HEK293 (cell line): ENCODE data around the gene EVI5L.

Source experiments
- CTCF ChIA-PET: fragments of 350-600 bp; formaldehyde crosslinking; extraction: SDS; loops from one replicate; lab custom pipeline; 2021; ENCODE audit warnings: antibody characterized with exemption; lab: Yijun Ruan, JAX
- POLR2A ChIA-PET: fragments of 300-600 bp; formaldehyde crosslinking; extraction: SDS; loops from one replicate; lab custom pipeline; 2020; ENCODE audit warnings: antibody characterized with exemption, inconsistent platforms; lab: Yijun Ruan, JAX
- H3K27ac ChIP-seq: fragments of 200-500 bp; sonication (Bioruptor generic); 2 replicates; pipeline ENCODE4 v1.5.1; 2014; ENCODE audit warnings: low read depth, low read length, control low read depth, inconsistent platforms; ENCODE audit errors: extremely low read depth
- H3K36me3 ChIP-seq, 2 experiments: fragments of 200-500 bp in 1 of 2; sonication (Bioruptor generic) in 1 of 2; 1 replicate in 1 of 2; 2 replicates in 1 of 2; pipeline ENCODE4 v1.5.1; 2014 to 2017; ENCODE audit warnings: inconsistent platforms in 2 of 2, low read length in 2 of 2; ENCODE audit not compliant: control insufficient read depth in 2 of 2, insufficient read depth in 1 of 2
- H3K4me1 ChIP-seq: fragments of 200-500 bp; sonication (Bioruptor generic); 2 replicates; pipeline ENCODE4 v1.5.1; 2014; ENCODE audit warnings: mild to moderate bottlenecking, low read length, inconsistent platforms; ENCODE audit not compliant: control insufficient read depth, insufficient read depth
- H3K4me3 ChIP-seq: 2 replicates; pipeline ENCODE4 v1.5.1; 2011; ENCODE audit warnings: low read depth, mild to moderate bottlenecking, control low read depth, low read length, moderate library complexity
- H3K9me3 ChIP-seq: fragments of 200-500 bp; sonication (Bioruptor generic); 2 replicates; pipeline ENCODE4 v1.5.1; 2014; ENCODE audit warnings: low read depth, low read length, inconsistent platforms; ENCODE audit not compliant: control insufficient read depth, insufficient read depth
- EGR2 ChIP-seq: fragments of 450-650 bp; formaldehyde crosslinking; IDR thresholded peaks from 2 replicates; pipeline ENCODE4 v1.5.1; 2016; ENCODE audit warnings: low read depth, missing biosample characterization, missing genetic modification characterization
- GLI4 ChIP-seq: fragments of 450-650 bp; formaldehyde crosslinking; IDR thresholded peaks from 2 replicates; pipeline ENCODE4 v1.5.1; 2016; ENCODE audit warnings: missing biosample characterization, missing genetic modification characterization
- GLIS2 ChIP-seq: fragments of 450-650 bp; formaldehyde crosslinking; IDR thresholded peaks from 2 replicates; pipeline ENCODE4 v1.5.1; 2016; ENCODE audit warnings: missing biosample characterization, missing genetic modification characterization
- IKZF3 ChIP-seq: fragments of 450-650 bp; IDR thresholded peaks from 2 replicates; pipeline ENCODE4 v1.5.0; 2018; ENCODE audit warnings: missing biosample characterization, mild to moderate bottlenecking, missing genetic modification characterization, moderate library complexity
- KLF1 ChIP-seq: fragments of 450-650 bp; formaldehyde crosslinking; IDR thresholded peaks from 2 replicates; pipeline ENCODE4 v1.5.1; 2016; ENCODE audit warnings: missing biosample characterization, missing genetic modification characterization
- KLF9 ChIP-seq: fragments of 450-650 bp; formaldehyde crosslinking; IDR thresholded peaks from 2 replicates; pipeline ENCODE4 v1.5.1; 2016; ENCODE audit warnings: missing biosample characterization, missing genetic modification characterization, low read depth
- MZF1 ChIP-seq: fragments of 450-650 bp; formaldehyde crosslinking; IDR thresholded peaks from 2 replicates; pipeline ENCODE4 v1.5.1; 2017; ENCODE audit warnings: missing biosample characterization, missing genetic modification characterization, borderline replicate concordance
- PATZ1 ChIP-seq: fragments of 450-650 bp; formaldehyde crosslinking; IDR thresholded peaks from 2 replicates; pipeline ENCODE4 v1.5.1; 2016; ENCODE audit warnings: missing biosample characterization, missing genetic modification characterization
- SCRT2 ChIP-seq: fragments of 450-650 bp; formaldehyde crosslinking; IDR thresholded peaks from 2 replicates; pipeline ENCODE4 v1.5.1; 2016; ENCODE audit warnings: missing biosample characterization, missing genetic modification characterization
- SP2 ChIP-seq: fragments of 450-650 bp; formaldehyde crosslinking; IDR thresholded peaks from 2 replicates; pipeline ENCODE4 v1.5.1; 2016; ENCODE audit warnings: missing biosample characterization, missing genetic modification characterization
- SP7 ChIP-seq: fragments of 450-650 bp; formaldehyde crosslinking; IDR thresholded peaks from 2 replicates; pipeline ENCODE4 v1.5.1; 2016; ENCODE audit warnings: missing biosample characterization, missing genetic modification characterization
- YY1 ChIP-seq: fragments of 450-650 bp; formaldehyde crosslinking; IDR thresholded peaks from 2 replicates; pipeline ENCODE4 v1.5.1; 2018; ENCODE audit warnings: missing biosample characterization, missing genetic modification characterization
- ZBTB17 ChIP-seq: fragments of 450-650 bp; formaldehyde crosslinking; IDR thresholded peaks from 2 replicates; pipeline ENCODE4 v1.5.1; 2016; ENCODE audit warnings: missing biosample characterization, missing genetic modification characterization
- ZNF211 ChIP-seq: fragments of 450-650 bp; formaldehyde crosslinking; IDR thresholded peaks from 2 replicates; pipeline ENCODE4 v1.5.1; 2016; ENCODE audit warnings: low read depth, missing biosample characterization, missing genetic modification characterization
- ZNF24 ChIP-seq: fragments of 450-650 bp; formaldehyde crosslinking; IDR thresholded peaks from 2 replicates; pipeline ENCODE4 v1.5.1; 2016; ENCODE audit warnings: missing biosample characterization, missing genetic modification characterization
- ZNF266 ChIP-seq: fragments of 450-650 bp; formaldehyde crosslinking; IDR thresholded peaks from 2 replicates; pipeline ENCODE4 v1.5.1; 2016; ENCODE audit warnings: missing biosample characterization, missing genetic modification characterization, low read depth
- ZNF311 ChIP-seq: fragments of 450-650 bp; formaldehyde crosslinking; IDR thresholded peaks from 2 replicates; pipeline ENCODE4 v1.5.1; 2017; ENCODE audit warnings: missing biosample characterization, missing genetic modification characterization, borderline replicate concordance
- ZNF335 ChIP-seq: fragments of 450-650 bp; formaldehyde crosslinking; conservative IDR thresholded peaks from 2 replicates; pipeline ENCODE4 v1.5.1; 2016; ENCODE audit warnings: missing biosample characterization, missing genetic modification characterization
- ZNF37A ChIP-seq: fragments of 450-650 bp; IDR thresholded peaks from 2 replicates; pipeline ENCODE4 v1.5.1; 2018; ENCODE audit warnings: missing biosample characterization, missing genetic modification characterization
- ZNF394 ChIP-seq: fragments of 450-650 bp; formaldehyde crosslinking; IDR thresholded peaks from 2 replicates; pipeline ENCODE4 v1.5.1; 2016; ENCODE audit warnings: missing biosample characterization, missing genetic modification characterization, mild to moderate bottlenecking, moderate library complexity, borderline replicate concordance
- ZNF670 ChIP-seq: fragments of 450-650 bp; formaldehyde crosslinking; IDR thresholded peaks from 2 replicates; pipeline ENCODE4 v1.5.1; 2016; ENCODE audit warnings: missing biosample characterization, missing genetic modification characterization, low read depth
- ZNF677 ChIP-seq: fragments of 450-650 bp; IDR thresholded peaks from 2 replicates; pipeline ENCODE4 v1.5.0; 2018; ENCODE audit warnings: missing biosample characterization, mild to moderate bottlenecking, missing genetic modification characterization, moderate library complexity
- ZSCAN30 ChIP-seq: fragments of 450-650 bp; IDR thresholded peaks from 2 replicates; pipeline ENCODE4 v1.5.1; 2018; ENCODE audit warnings: missing biosample characterization, mild to moderate bottlenecking, missing genetic modification characterization, moderate library complexity
- TF ChIP-seq, protein P1 (sequence below): fragments of 450-650 bp; formaldehyde crosslinking; IDR thresholded peaks from 2 replicates; pipeline ENCODE4 v1.5.1; 2016; ENCODE audit warnings: missing biosample characterization, missing genetic modification characterization
- TF ChIP-seq, protein P2 (sequence below): fragments of 450-650 bp; formaldehyde crosslinking; IDR thresholded peaks from 2 replicates; pipeline ENCODE4 v1.5.1; 2016; ENCODE audit warnings: missing biosample characterization, missing genetic modification characterization
- TF ChIP-seq, protein P3 (sequence below): fragments of 450-650 bp; formaldehyde crosslinking; IDR thresholded peaks from 2 replicates; pipeline ENCODE4 v1.5.1; 2016; ENCODE audit warnings: missing biosample characterization, missing genetic modification characterization

Gene EVI5L

GRCh38 chr19:7830823-7831222, 805 bp downstream of the EVI5L start:
- no peak for TF ChIP-seq ZNF394 (tag by site-specific recombination)
- TF ChIP-seq GLIS2 (tag by site-specific recombination), result 0 out of 2 replicates have a peak, but pooled peaks have one; percentile 41
- TF ChIP-seq, protein P1, sequence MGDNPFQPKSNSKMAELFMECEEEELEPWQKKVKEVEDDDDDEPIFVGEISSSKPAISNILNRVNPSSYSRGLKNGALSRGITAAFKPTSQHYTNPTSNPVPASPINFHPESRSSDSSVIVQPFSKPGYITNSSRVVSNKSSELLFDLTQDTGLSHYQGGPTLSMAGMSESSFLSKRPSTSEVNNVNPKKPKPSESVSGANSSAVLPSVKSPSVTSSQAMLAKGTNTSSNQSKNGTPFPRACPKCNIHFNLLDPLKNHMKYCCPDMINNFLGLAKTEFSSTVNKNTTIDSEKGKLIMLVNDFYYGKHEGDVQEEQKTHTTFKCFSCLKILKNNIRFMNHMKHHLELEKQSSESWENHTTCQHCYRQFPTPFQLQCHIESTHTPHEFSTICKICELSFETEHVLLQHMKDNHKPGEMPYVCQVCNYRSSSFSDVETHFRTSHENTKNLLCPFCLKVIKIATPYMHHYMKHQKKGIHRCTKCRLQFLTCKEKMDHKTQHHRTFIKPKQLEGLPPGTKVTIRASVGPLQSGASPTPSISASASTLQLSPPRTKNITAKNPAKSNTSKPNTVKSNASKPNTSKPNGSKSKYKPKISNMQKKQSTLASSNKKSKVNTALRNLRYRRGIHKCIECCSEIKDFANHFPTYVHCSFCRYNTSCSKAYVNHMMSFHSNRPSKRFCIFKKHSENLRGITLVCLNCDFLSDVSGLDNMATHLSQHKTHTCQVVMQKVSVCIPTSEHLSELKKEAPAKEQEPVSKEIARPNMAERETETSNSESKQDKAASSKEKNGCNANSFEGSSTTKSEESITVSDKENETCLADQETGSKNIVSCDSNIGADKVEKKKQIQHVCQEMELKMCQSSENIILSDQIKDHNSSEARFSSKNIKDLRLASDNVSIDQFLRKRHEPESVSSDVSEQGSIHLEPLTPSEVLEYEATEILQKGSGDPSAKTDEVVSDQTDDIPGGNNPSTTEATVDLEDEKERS, result no peak
- no peak for TF ChIP-seq KLF9 (tag by site-specific recombination)
- no peak for TF ChIP-seq ZNF266
- 0 out of 2 replicates have a peak, but pooled peaks have one; percentile 9 for TF ChIP-seq ZNF335 (tag by site-specific recombination)
- TF ChIP-seq PATZ1, result peak; percentile 15; the same call in 1 of the 2 replicates
- 0 out of 2 replicates have a peak, but pooled peaks have one; percentile 15 for TF ChIP-seq ZBTB17
- Histone ChIP-seq H3K4me3 (peak overlapping the region; percentile 80), H3K4me1 (no peaks in the 10 kb centered on the region), H3K36me3 (no peaks in the 10 kb centered on the region), H3K27ac (no peak overlapping the region), H3K9me3 (no peaks in the 10 kb centered on the region)
- ChIA-PET CTCF (interaction anchor here (0.6 to 1.7 kb wide), 4 partner anchors 23 to 477 kb away, joined by 3 to 7 read pairs (median 4); no protein-coding TSS in a partner anchor), POLR2A (interaction anchor here (0.9 to 1.5 kb wide), 2 partner anchors 31 to 731 kb away, joined by 3 to 4 read pairs; no protein-coding TSS in a partner anchor)

- ChIA-PET POLR2A (interaction anchor here (1.5 kb wide), 1 partner anchor 732 kb away, joined by 3 read pairs; no protein-coding TSS in a partner anchor), CTCF (interaction anchor here (0.5 to 1.7 kb wide), 7 partner anchors 11 to 481 kb away, joined by 3 to 7 read pairs (median 4); no protein-coding TSS in a partner anchor)
- no peak overlapping the region for H3K27ac ChIP-seq
- H3K36me3 ChIP-seq, result no peaks in the 10 kb centered on the region
- no peaks in the 10 kb centered on the region for H3K9me3 ChIP-seq
- no peaks in the 10 kb centered on the region for H3K4me1 ChIP-seq
- H3K4me3 ChIP-seq, result no peak overlapping the region
- no peak for TF ChIP-seq ZNF211
- TF ChIP-seq ZNF677, result no peak
- TF ChIP-seq, protein P2, sequence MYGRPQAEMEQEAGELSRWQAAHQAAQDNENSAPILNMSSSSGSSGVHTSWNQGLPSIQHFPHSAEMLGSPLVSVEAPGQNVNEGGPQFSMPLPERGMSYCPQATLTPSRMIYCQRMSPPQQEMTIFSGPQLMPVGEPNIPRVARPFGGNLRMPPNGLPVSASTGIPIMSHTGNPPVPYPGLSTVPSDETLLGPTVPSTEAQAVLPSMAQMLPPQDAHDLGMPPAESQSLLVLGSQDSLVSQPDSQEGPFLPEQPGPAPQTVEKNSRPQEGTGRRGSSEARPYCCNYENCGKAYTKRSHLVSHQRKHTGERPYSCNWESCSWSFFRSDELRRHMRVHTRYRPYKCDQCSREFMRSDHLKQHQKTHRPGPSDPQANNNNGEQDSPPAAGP (tag by site-specific recombination), result no peak
- TF ChIP-seq GLI4 (tag by site-specific recombination), result no peak
- no peak for TF ChIP-seq SCRT2 (tag by site-specific recombination)
- no peak for TF ChIP-seq YY1 (tag by site-specific recombination)
- TF ChIP-seq, protein P3, sequence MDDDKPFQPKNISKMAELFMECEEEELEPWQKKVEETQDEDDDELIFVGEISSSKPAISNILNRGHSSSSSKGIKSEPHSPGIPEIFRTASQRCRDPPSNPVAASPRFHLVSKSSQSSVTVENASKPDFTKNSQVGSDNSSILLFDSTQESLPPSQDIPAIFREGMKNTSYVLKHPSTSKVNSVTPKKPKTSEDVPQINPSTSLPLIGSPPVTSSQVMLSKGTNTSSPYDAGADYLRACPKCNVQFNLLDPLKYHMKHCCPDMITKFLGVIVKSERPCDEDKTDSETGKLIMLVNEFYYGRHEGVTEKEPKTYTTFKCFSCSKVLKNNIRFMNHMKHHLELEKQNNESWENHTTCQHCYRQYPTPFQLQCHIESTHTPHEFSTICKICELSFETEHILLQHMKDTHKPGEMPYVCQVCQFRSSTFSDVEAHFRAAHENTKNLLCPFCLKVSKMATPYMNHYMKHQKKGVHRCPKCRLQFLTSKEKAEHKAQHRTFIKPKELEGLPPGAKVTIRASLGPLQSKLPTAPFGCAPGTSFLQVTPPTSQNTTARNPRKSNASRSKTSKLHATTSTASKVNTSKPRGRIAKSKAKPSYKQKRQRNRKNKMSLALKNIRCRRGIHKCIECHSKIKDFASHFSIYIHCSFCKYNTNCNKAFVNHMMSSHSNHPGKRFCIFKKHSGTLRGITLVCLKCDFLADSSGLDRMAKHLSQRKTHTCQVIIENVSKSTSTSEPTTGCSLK (tag by site-specific recombination), result no peak
- no peak for TF ChIP-seq ZNF670 (tag by site-specific recombination)
- 0 out of 2 replicates have a peak, but pooled peaks have one; percentile 8 for TF ChIP-seq KLF1 (tag by site-specific recombination)
- 0 out of 2 replicates have a peak, but pooled peaks have one; percentile 41 for TF ChIP-seq IKZF3 (tag by site-specific recombination)
- TF ChIP-seq ZNF311 (tag by site-specific recombination), result no peak
- TF ChIP-seq ZSCAN30, result no peak
- no peak for TF ChIP-seq ZNF24
- TF ChIP-seq ZNF37A, result no peak
- no peak for TF ChIP-seq MZF1 (tag by site-specific recombination)
- peak; percentile 52 for TF ChIP-seq SP2
- no peak for TF ChIP-seq KLF9 (tag by site-specific recombination)
- TF ChIP-seq EGR2 (tag by site-specific recombination), result peak; percentile 89
- peak; percentile 32; the same call in 1 of the 2 replicates for TF ChIP-seq SP7 (tag by site-specific recombination)
These were observed 1.4 kb downstream of the EVI5L start for GRCh38 chr19:7831452-7831851.
